Stomach smooth muscle (tissue), 2 donors: ENCODE results near the gene THPO.
"Not testable (repeated sequence)": the region's sequence is repeated elsewhere in the genome, so short reads cannot be mapped to it uniquely, and the experiment has no call there.

Experiments
- H3K27ac ChIP-seq: one replicate; pipeline ENCODE4 v1.7.0; 2013; ENCODE audit warnings: mild to moderate bottlenecking, low read length, inconsistent platforms
- H3K27me3 ChIP-seq, 2 donors: one replicate each; pipeline ENCODE4 v1.7.0; 2013; ENCODE audit warnings: low read length in 2 of 2; ENCODE audit not compliant: insufficient read depth in 2 of 2, control insufficient read depth in 1 of 2
- H3K36me3 ChIP-seq, 2 donors: one replicate each; pipeline ENCODE4 v1.7.0; 2013; ENCODE audit warnings: low read length in 2 of 2; ENCODE audit not compliant: control insufficient read depth in 2 of 2, insufficient read depth in 2 of 2
- H3K4me1 ChIP-seq: one replicate; pipeline ENCODE4 v1.7.0; 2013; ENCODE audit warnings: low read length; ENCODE audit not compliant: control insufficient read depth, insufficient read depth
- H3K4me3 ChIP-seq, 2 donors: one replicate each; pipeline ENCODE4 v1.7.0; 2013; ENCODE audit warnings: low read length in 2 of 2
- H3K9ac ChIP-seq, 2 donors: one replicate each; pipeline ENCODE4 v1.7.0; 2013; ENCODE audit warnings: low read length in 2 of 2, mild to moderate bottlenecking in 1 of 2
- H3K9me3 ChIP-seq, 2 donors: one replicate each; pipeline ENCODE4 v1.7.0; 2013; ENCODE audit warnings: low read length in 2 of 2; ENCODE audit not compliant: control insufficient read depth in 2 of 2
- donor health status: healthy.
- donor health status: Pancreatic carcinoma.

The THPO gene

GRCh38 chr3:184347321-184348056 lies 30.5 kb downstream of the THPO start:
- H3K4me1 ChIP-seq, result peaks cover 11% of the 10 kb centered on the region
- no peak overlapping the region for H3K9ac ChIP-seq
- no peaks in the 10 kb centered on the region for H3K9me3 ChIP-seq
- H3K4me3 ChIP-seq, result no peak overlapping the region
- no peaks in the 10 kb centered on the region for H3K27me3 ChIP-seq
- H3K27ac ChIP-seq, result no peak overlapping the region
- H3K36me3 ChIP-seq, result peaks cover 19 to 21% of the 10 kb centered on the region in 2 donors

GRCh38 chr3:184346480-184347190 lies 31.4 kb downstream of the THPO start:
- peaks cover 22 to 28% of the 10 kb centered on the region in 2 donors for H3K36me3 ChIP-seq
- no peaks in the 10 kb centered on the region for H3K27me3 ChIP-seq
- H3K27ac ChIP-seq, result no peak overlapping the region
- no peak overlapping the region for H3K4me3 ChIP-seq
- H3K9me3 ChIP-seq, result no peaks in the 10 kb centered on the region
- no peak overlapping the region for H3K9ac ChIP-seq
- peaks cover 9% of the 10 kb centered on the region for H3K4me1 ChIP-seq

- no peak overlapping the region for H3K9ac ChIP-seq
- no peaks in the 10 kb centered on the region for H3K27me3 ChIP-seq
- no peak overlapping the region for H3K27ac ChIP-seq
- peaks cover 16% of the 10 kb centered on the region for H3K4me1 ChIP-seq
- H3K36me3 ChIP-seq, result peaks cover 28 to 35% of the 10 kb centered on the region in 2 donors
- H3K4me3 ChIP-seq, result no peak overlapping the region
- H3K9me3 ChIP-seq, result no peaks in the 10 kb centered on the region
These were observed 32.5 kb downstream of the THPO start for GRCh38 chr3:184345317-184346144.

- Histone ChIP-seq H3K27ac (no peak overlapping the region), H3K36me3 (peaks cover 28 to 36% of the 10 kb centered on the region in 2 donors), H3K9ac (no peak overlapping the region), H3K4me3 (no peak overlapping the region), H3K27me3 (no peaks in the 10 kb centered on the region), H3K4me1 (peaks cover 16% of the 10 kb centered on the region), H3K9me3 (no peaks in the 10 kb centered on the region)
These were observed 33.3 kb downstream of the THPO start for GRCh38 chr3:184344579-184345316.

GRCh38 chr3:184343200-184343876 lies 34.7 kb downstream of the THPO start:
- no peak overlapping the region for H3K4me3 ChIP-seq
- H3K36me3 ChIP-seq, result peaks cover 28 to 36% of the 10 kb centered on the region in 2 donors
- H3K9ac ChIP-seq, result no peak overlapping the region
- H3K27ac ChIP-seq, result no peak overlapping the region
- no peaks in the 10 kb centered on the region for H3K9me3 ChIP-seq
- no peaks in the 10 kb centered on the region for H3K27me3 ChIP-seq
- H3K4me1 ChIP-seq, result peaks cover 25% of the 10 kb centered on the region

GRCh38 chr3:184341925-184342324 lies 36.1 kb downstream of the THPO start:
- H3K9ac ChIP-seq, result no peak overlapping the region
- H3K9me3 ChIP-seq, result no peaks in the 10 kb centered on the region
- peak overlapping the region; percentile 11 for H3K27ac ChIP-seq
- H3K4me1 ChIP-seq, result peaks cover 40% of the 10 kb centered on the region
- H3K27me3 ChIP-seq, result no peaks in the 10 kb centered on the region
- no peak overlapping the region for H3K4me3 ChIP-seq
- peaks cover 28 to 36% of the 10 kb centered on the region in 2 donors for H3K36me3 ChIP-seq

GRCh38 chr3:184339451-184340135 lies 38.4 kb downstream of the THPO start:
- peak overlapping the region; percentile 98 for H3K27ac ChIP-seq
- H3K27me3 ChIP-seq, H3K9me3 ChIP-seq, H3K9ac ChIP-seq: not testable (repeated sequence)
- H3K36me3 ChIP-seq, result peaks cover 28 to 38% of the 10 kb centered on the region in 2 donors
- peak overlapping the region in 1 of 2 donors; percentile 83 for H3K4me3 ChIP-seq
- H3K4me1 ChIP-seq, result peaks cover 50% of the 10 kb centered on the region

- H3K9me3 ChIP-seq, result no peaks in the 10 kb centered on the region
- H3K27ac ChIP-seq, result peak overlapping the region; percentile 98
- H3K36me3 ChIP-seq, result peaks cover 31 to 40% of the 10 kb centered on the region in 2 donors
- H3K4me3 ChIP-seq, result peak overlapping the region; percentile 67 to 83
- peaks cover 50% of the 10 kb centered on the region for H3K4me1 ChIP-seq
- peak overlapping the region; percentile 70 to 78 for H3K9ac ChIP-seq
- H3K27me3 ChIP-seq, result no peaks in the 10 kb centered on the region
These were observed 39.0 kb downstream of the THPO start for GRCh38 chr3:184339001-184339400.

GRCh38 chr3:184338511-184338945 lies 39.5 kb downstream of the THPO start:
- Histone ChIP-seq H3K36me3 (peaks cover 33 to 41% of the 10 kb centered on the region in 2 donors), H3K27ac (peak overlapping the region; percentile 98), H3K4me3 (peak overlapping the region; percentile 83 to 86), H3K27me3 (no peaks in the 10 kb centered on the region), H3K9me3 (no peaks in the 10 kb centered on the region), H3K4me1 (peaks cover 50% of the 10 kb centered on the region), H3K9ac (peak overlapping the region; percentile 79 to 88)
